GM12878 (cell line): ENCODE measurements around the gene ABHD1. TPM values are rescaled to one million over a fixed set of nuclear protein-coding genes. Genes with fewer than 3 reads are reported as not detected.

ENCODE experiments used
- BMI1 ChIP-seq: fragments of 450-650 bp; IDR thresholded peaks from 2 replicates; pipeline ENCODE4 v1.6.1; 2016; ENCODE audit warnings: mild to moderate bottlenecking, moderate library complexity, borderline replicate concordance
- CTCF ChIP-seq, 3 experiments: IDR thresholded peaks in 2 of 3; conservative IDR thresholded peaks in 1 of 3; 2 replicates each; pipeline ENCODE4 v1.5.1; 2011; ENCODE audit warnings: low read depth in 3 of 3, low read length in 3 of 3, mild to moderate bottlenecking in 3 of 3, control low read depth in 2 of 3, moderate library complexity in 2 of 3, inconsistent platforms in 1 of 3, mixed read lengths in 1 of 3; ENCODE audit not compliant: control insufficient read depth in 2 of 3, insufficient read depth in 1 of 3; ENCODE audit errors: extremely low read depth in 1 of 3
- E2F4 ChIP-seq: IDR thresholded peaks from 2 replicates; pipeline ENCODE4 v1.6.1; 2012; ENCODE audit warnings: low read depth, low read length, improper control_type of control experiment
- E2F8 ChIP-seq: fragments of 450-650 bp; IDR thresholded peaks from 2 replicates; pipeline ENCODE4 v1.6.1; 2018; ENCODE audit warnings: mild to moderate bottlenecking, low read depth, moderate library complexity; ENCODE audit not compliant: partially characterized antibody
- FOS ChIP-seq: IDR thresholded peaks from 3 replicates; pipeline ENCODE4 v1.6.1; 2011; ENCODE audit warnings: borderline replicate concordance; ENCODE audit not compliant: insufficient read length; ENCODE audit errors: extremely low read depth
- MLLT1 ChIP-seq: fragments of 450-650 bp; IDR thresholded peaks from 2 replicates; pipeline ENCODE4 v1.6.1; 2016; ENCODE audit warnings: mild to moderate bottlenecking
- MXI1 ChIP-seq: fragments of 150-350 bp; IDR thresholded peaks from 2 replicates; pipeline ENCODE4 v1.6.1; 2011; ENCODE audit warnings: low read depth, mild to moderate bottlenecking, inconsistent platforms, low read length, improper control_type of control experiment
- NKRF ChIP-seq: fragments of 450-650 bp; conservative IDR thresholded peaks from 2 replicates; pipeline ENCODE4 v1.6.1; 2017; ENCODE audit warnings: mild to moderate bottlenecking, moderate library complexity
- NR2F1 ChIP-seq: fragments of 450-650 bp; conservative IDR thresholded peaks from 2 replicates; pipeline ENCODE4 v1.6.1; 2017; ENCODE audit warnings: mild to moderate bottlenecking
- PKNOX1 ChIP-seq: fragments of 450-650 bp; IDR thresholded peaks from 2 replicates; pipeline ENCODE4 v1.6.1; 2016; ENCODE audit warnings: mild to moderate bottlenecking
- RB1 ChIP-seq: fragments of 450-650 bp; formaldehyde crosslinking; IDR thresholded peaks from 2 replicates; pipeline ENCODE4 v1.6.1; 2017; ENCODE audit warnings: mild to moderate bottlenecking, borderline replicate concordance
- RELA ChIP-seq: fragments of 450-650 bp; IDR thresholded peaks from 2 replicates; pipeline ENCODE4 v1.8.0; 2014; ENCODE audit warnings: borderline replicate concordance; ENCODE audit not compliant: partially characterized antibody
- SIX5 ChIP-seq: IDR thresholded peaks from 2 replicates; pipeline ENCODE4 v1.6.1; 2011; ENCODE audit warnings: mild to moderate bottlenecking, low read depth, low read length, moderate library complexity; ENCODE audit not compliant: severe bottlenecking
- SMARCA5 ChIP-seq: fragments of 450-650 bp; IDR thresholded peaks from 2 replicates; pipeline ENCODE4 v1.6.1; 2017; ENCODE audit warnings: mild to moderate bottlenecking
- SP1 ChIP-seq: IDR thresholded peaks from one replicate; pipeline ENCODE4 v1.6.1; 2011; ENCODE audit warnings: low read depth, low read length
- SUPT20H ChIP-seq: IDR thresholded peaks from 2 replicates; pipeline ENCODE4 v1.6.1; 2011; ENCODE audit warnings: low read depth, mild to moderate bottlenecking, low read length, moderate library complexity, borderline replicate concordance; ENCODE audit not compliant: control insufficient read depth
- TARDBP ChIP-seq: IDR thresholded peaks from 2 replicates; pipeline ENCODE4 v1.6.1; 2016; ENCODE audit warnings: borderline replicate concordance
- YY1 ChIP-seq: IDR thresholded peaks from 2 replicates; pipeline ENCODE4 v1.6.1; 2011; ENCODE audit warnings: low read depth, mild to moderate bottlenecking, low read length
- ZNF24 ChIP-seq: fragments of 450-650 bp; IDR thresholded peaks from 2 replicates; pipeline ENCODE4 v1.6.1; 2017; ENCODE audit warnings: antibody characterized with exemption, mild to moderate bottlenecking
- polyA plus RNA-seq, 11 experiments: library from polyadenylated mRNA; depleted of rRNA in 4 of 11; unstranded in 6 of 11; stranded (reverse) in 5 of 11; fragments of >200 nt; fragmentation: Nextera tagmentation in 4 of 11; fragmentation: Illumina TruSeq in 1 of 11; extraction: Ambion mirVana in 4 of 11; extraction: Trizol in 1 of 11; gene quantifications; 1 replicate in 1 of 11; 2 replicates in 10 of 11; pipeline versions ENCODE4 v1.2.1 to v1.2.3, GENCODE V29; 2011 to 2016; ENCODE audit warnings: inconsistent platforms in 2 of 11, missing spikeins in 2 of 11, low read depth in 1 of 11
- total RNA-seq, 4 experiments: library from RNA; depleted of rRNA in 3 of 4; stranded (reverse); fragments of >200 nt in 3 of 4; fragmentation: Illumina TruSeq in 1 of 4; extraction: Trizol in 1 of 4; gene quantifications; 2 replicates each; pipeline versions ENCODE4 v1.2.1 to v1.2.3, GENCODE V29; 2013 to 2021

Gene ABHD1
- total and polyA plus RNA-seq, 10 of the 15 experiments (the other 5 are each of a cell fraction or from before 2014, with no cell fraction given), result 0.04 to 0.35 (median 0.17) TPM; not detected in 2

- TF ChIP-seq PKNOX1 (peak; percentile 75; the same call in 1 of the 2 replicates), NKRF (no peak), ZNF24 (0 out of 2 replicates have a peak, but pooled peaks have one; percentile 13), SIX5 (no peak), SUPT20H (no peak), MLLT1 (no peak), BMI1 (no peak), RB1 (no peak), YY1 (no peak), E2F8 (no peak), NR2F1 (no peak), CTCF (IDR thresholded peaks at IDR 0.05 in 2 of 3, conservative IDR thresholded peaks at IDR 0.05 in 1 of 3; ENCODE audit: control insufficient read depth in 2 of 3, extremely low read depth in 1 of 3, insufficient read depth in 1 of 3, low read depth in 3 of 3, low read length in 3 of 3) (no peak), E2F4 (no peak), MXI1 (no peak), SMARCA5 (no peak), TARDBP (no peak), FOS (no peak), RELA (no peak), SP1 (no peak)
Measured at GRCh38 chr2:27164960-27165763, 41.5 kb downstream of the ABHD1 start (continued).
